A549 (cell line): ENCODE measurements around the gene NANOGP8.

Experiments
- CHD4 ChIP-seq: fragments of 200-600 bp; sonication (generic); IDR thresholded peaks from 2 replicates; pipeline ENCODE4 v1.6.1; 2016; ENCODE audit warnings: antibody characterized with exemption, mild to moderate bottlenecking, borderline replicate concordance
- CTCF ChIP-seq: fragments of >200 bp; sonication (Bioruptor Twin); formaldehyde crosslinking; IDR thresholded peaks from 3 replicates; pipeline ENCODE4 v1.5.1; 2016
- GATA3 ChIP-seq: IDR thresholded peaks from 2 replicates; pipeline ENCODE4 v1.6.1; 2012; ENCODE audit warnings: borderline replicate concordance
- KDM1A ChIP-seq: fragments of 200-600 bp; sonication (generic); IDR thresholded peaks from 2 replicates; pipeline ENCODE4 v1.6.1; 2016; ENCODE audit warnings: low read depth, mild to moderate bottlenecking
- POLR2A ChIP-seq: IDR thresholded peaks from 2 replicates; pipeline ENCODE4 v1.6.1; 2012; ENCODE audit warnings: mild to moderate bottlenecking, low read length
- RAD21 ChIP-seq, 2 experiments: fragments of >200 bp in 1 of 2; sonication (Bioruptor Twin) in 1 of 2; formaldehyde crosslinking in 1 of 2; IDR thresholded peaks in 1 of 2; conservative IDR thresholded peaks in 1 of 2; 2 replicates in 1 of 2; 3 replicates in 1 of 2; pipeline ENCODE4 v1.6.1; 2012 to 2018; ENCODE audit warnings: inconsistent platforms in 1 of 2
- REST ChIP-seq: fragments of 200-600 bp; sonication (generic); IDR thresholded peaks from 2 replicates; pipeline ENCODE4 v1.6.1; 2016; ENCODE audit warnings: antibody characterized with exemption, mild to moderate bottlenecking, moderate library complexity
- SREBF2 ChIP-seq: fragments of 450-650 bp; IDR thresholded peaks from 2 replicates; pipeline ENCODE4 v1.6.1; 2014; ENCODE audit warnings: mild to moderate bottlenecking, moderate library complexity
- ZNF302 ChIP-seq: fragments of 250-450 bp; sonication (Bioruptor Pico); IDR thresholded peaks from 2 replicates; pipeline ENCODE4 v1.9.0; 2021; ENCODE audit warnings: inconsistent platforms, mild to moderate bottlenecking, moderate library complexity

GRCh38 chr15:35129361-35129760 is 44.3 kb upstream of the NANOGP8 start:
- TF ChIP-seq CTCF: no peak
- no peak for TF ChIP-seq SREBF2
- TF ChIP-seq ZNF302 (CRISPR knock-in tag): no peak
- no peak for TF ChIP-seq POLR2A
- TF ChIP-seq GATA3: no peak
- TF ChIP-seq REST: no peak
- no peak for TF ChIP-seq CHD4
- TF ChIP-seq RAD21 (conservative IDR thresholded peaks at IDR 0.05 in 1 of 2, IDR thresholded peaks at IDR 0.05 in 1 of 2): no peak
- no peak for TF ChIP-seq KDM1A
